ENCODE results near the gene DGKQ.

DNA sequence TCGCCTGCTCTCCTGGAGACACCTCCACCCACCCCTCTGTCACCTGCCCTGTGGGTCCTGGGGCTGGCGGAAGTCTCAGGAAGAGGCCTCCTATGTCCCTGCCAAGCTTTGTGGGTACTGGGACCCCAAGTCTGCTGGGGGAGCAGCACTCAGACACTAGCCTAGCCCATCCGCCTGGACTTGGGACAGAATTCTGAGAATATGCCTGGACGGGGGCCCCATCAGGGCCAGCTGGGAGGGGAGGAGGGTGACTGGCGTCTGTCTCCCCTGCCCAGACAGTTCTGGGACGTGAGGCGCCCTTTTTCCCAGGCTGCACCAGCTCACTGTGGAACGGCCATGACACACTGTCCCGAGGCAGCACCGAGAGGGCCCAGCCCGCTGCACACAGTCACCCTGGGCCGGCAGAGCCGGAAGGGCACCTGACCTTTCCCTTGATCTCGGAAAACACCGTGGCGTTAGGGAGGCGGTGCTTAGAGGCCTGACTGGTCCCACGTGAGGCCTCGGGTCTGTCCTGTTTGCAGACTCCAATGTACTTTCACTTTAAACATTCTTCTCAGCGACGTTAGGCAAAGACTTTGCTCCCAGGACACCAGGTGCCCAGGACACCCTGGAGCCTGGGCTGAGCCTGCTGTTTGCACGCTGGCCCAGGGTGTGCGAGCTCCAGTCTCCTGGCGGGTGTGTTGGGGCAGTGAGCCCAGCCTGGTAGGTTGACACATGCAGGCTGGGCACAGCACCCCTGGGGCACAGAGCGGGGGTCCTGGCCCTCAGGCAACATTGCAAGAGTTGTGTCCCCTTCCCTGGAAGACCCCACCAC lies 19.1 kb upstream of the DGKQ start:
- TF ChIP-seq, protein P1, sequence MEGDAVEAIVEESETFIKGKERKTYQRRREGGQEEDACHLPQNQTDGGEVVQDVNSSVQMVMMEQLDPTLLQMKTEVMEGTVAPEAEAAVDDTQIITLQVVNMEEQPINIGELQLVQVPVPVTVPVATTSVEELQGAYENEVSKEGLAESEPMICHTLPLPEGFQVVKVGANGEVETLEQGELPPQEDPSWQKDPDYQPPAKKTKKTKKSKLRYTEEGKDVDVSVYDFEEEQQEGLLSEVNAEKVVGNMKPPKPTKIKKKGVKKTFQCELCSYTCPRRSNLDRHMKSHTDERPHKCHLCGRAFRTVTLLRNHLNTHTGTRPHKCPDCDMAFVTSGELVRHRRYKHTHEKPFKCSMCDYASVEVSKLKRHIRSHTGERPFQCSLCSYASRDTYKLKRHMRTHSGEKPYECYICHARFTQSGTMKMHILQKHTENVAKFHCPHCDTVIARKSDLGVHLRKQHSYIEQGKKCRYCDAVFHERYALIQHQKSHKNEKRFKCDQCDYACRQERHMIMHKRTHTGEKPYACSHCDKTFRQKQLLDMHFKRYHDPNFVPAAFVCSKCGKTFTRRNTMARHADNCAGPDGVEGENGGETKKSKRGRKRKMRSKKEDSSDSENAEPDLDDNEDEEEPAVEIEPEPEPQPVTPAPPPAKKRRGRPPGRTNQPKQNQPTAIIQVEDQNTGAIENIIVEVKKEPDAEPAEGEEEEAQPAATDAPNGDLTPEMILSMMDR (IDR thresholded peaks at IDR 0.05) = no peak
- TF ChIP-seq EZH2 (IDR thresholded peaks at IDR 0.05) = no peak
